Stimulated activated CD4-positive, alpha-beta T cell treated with anti-CD3 and anti-CD28 coated beads, Interleukin-12 subunit alpha, Interleukin-12 subunit beta, amount 100 ng/mL, for 24 hours (primary cell): ENCODE results near the gene NELFA.

ENCODE experiments used
- DNase-seq, 2 experiments: peaks; one replicate each; pipeline ENCODE4 v3.0.0-alpha.2; 2020; ENCODE audit warnings: low read depth in 2 of 2

The NELFA gene

GRCh38 chr4:1982124-1983052 lies 26.4 kb downstream of the NELFA start:
- no peak for DNase-seq

- no peak for DNase-seq
Observed at GRCh38 chr4:1981251-1982058, 27.3 kb downstream of the NELFA start.

- DNase-seq, result no peak
Observed at GRCh38 chr4:1980561-1981041, 28.2 kb downstream of the NELFA start.

GRCh38 chr4:1979477-1980196 lies 29.1 kb downstream of the NELFA start:
- no peak for DNase-seq

GRCh38 chr4:1978741-1979476 lies 29.9 kb downstream of the NELFA start:
- DNase-seq, result no peak

- no peak for DNase-seq
Observed at GRCh38 chr4:1978226-1978625, 30.5 kb downstream of the NELFA start.

- no peak for DNase-seq
Observed at GRCh38 chr4:1976416-1977352, 32.1 kb downstream of the NELFA start.

GRCh38 chr4:1975880-1976279 lies 32.9 kb downstream of the NELFA start:
- DNase-seq, result no peak

- DNase-seq, result no peak
Observed at GRCh38 chr4:1975391-1975801, 33.4 kb downstream of the NELFA start.

- no peak for DNase-seq
Observed at GRCh38 chr4:1974840-1975239, 33.9 kb downstream of the NELFA start.

GRCh38 chr4:1973661-1974060 lies 35.1 kb downstream of the NELFA start:
- no peak for DNase-seq

GRCh38 chr4:1973218-1973617 lies 35.6 kb downstream of the NELFA start:
- DNase-seq, result no peak

- no peak for DNase-seq
Observed at GRCh38 chr4:1972414-1972813, 36.4 kb downstream of the NELFA start.

GRCh38 chr4:1971456-1972200 lies 37.1 kb downstream of the NELFA start:
- DNase-seq, result no peak

- DNase-seq, result no peak
Observed at GRCh38 chr4:1970926-1971325, 37.8 kb downstream of the NELFA start.

- no peak for DNase-seq
Observed at GRCh38 chr4:1969928-1970723, 38.6 kb downstream of the NELFA start.

- DNase-seq, result no peak
Observed at GRCh38 chr4:1968686-1969295, 40.0 kb downstream of the NELFA start.

GRCh38 chr4:1967512-1968149 lies 41.1 kb downstream of the NELFA start:
- DNase-seq, result no peak
